WTC11 (cell line): ENCODE results near the gene SPECC1L.
"Not testable (repeated sequence)": the region's sequence is repeated elsewhere in the genome, so short reads cannot be mapped to it uniquely, and the experiment has no call there.

Source experiments
- CREB1 ChIP-seq: sonication (generic); formaldehyde crosslinking; IDR thresholded peaks from 2 replicates; pipeline ENCODE4 v1.8.0; 2023; ENCODE audit warnings: mild to moderate bottlenecking, missing genetic modification reagents
- ETV6 ChIP-seq: sonication (generic); formaldehyde crosslinking; IDR thresholded peaks from 2 replicates; pipeline ENCODE4 v1.8.1; 2022; ENCODE audit warnings: mild to moderate bottlenecking, missing genetic modification reagents
- NFE2L1 ChIP-seq: sonication (generic); formaldehyde crosslinking; IDR thresholded peaks from 2 replicates; pipeline ENCODE4 v1.8.1; 2023; ENCODE audit warnings: missing genetic modification reagents
- PRRX2 ChIP-seq: fragments of 250-450 bp; sonication (Bioruptor Pico); IDR thresholded peaks from 2 replicates; pipeline ENCODE4 v1.8.0; 2021; ENCODE audit warnings: mild to moderate bottlenecking
- TCF7 ChIP-seq: sonication (generic); formaldehyde crosslinking; IDR thresholded peaks from 2 replicates; pipeline ENCODE4 v1.8.0; 2022; ENCODE audit warnings: mild to moderate bottlenecking, low read depth, missing genetic modification reagents, moderate library complexity
- ZBTB21 ChIP-seq: sonication (generic); formaldehyde crosslinking; IDR thresholded peaks from 2 replicates; pipeline ENCODE4 v1.8.1; 2023; ENCODE audit warnings: mild to moderate bottlenecking, missing genetic modification reagents, borderline replicate concordance
- TF ChIP-seq, protein P1 (sequence below): fragments of 200-600 bp; IDR thresholded peaks from 2 replicates; pipeline ENCODE4 v1.8.0; 2022; ENCODE audit warnings: antibody characterized with exemption
- TF ChIP-seq, protein P2 (sequence below): sonication (generic); formaldehyde crosslinking; IDR thresholded peaks from 2 replicates; pipeline ENCODE4 v1.8.1; 2023; ENCODE audit warnings: mild to moderate bottlenecking, missing genetic modification reagents
- TF ChIP-seq, protein P3 (sequence below): sonication (generic); formaldehyde crosslinking; IDR thresholded peaks from 2 replicates; pipeline ENCODE4 v1.8.1; 2022; ENCODE audit warnings: low read depth, mild to moderate bottlenecking, moderate library complexity, missing genetic modification reagents, borderline replicate concordance
- TF ChIP-seq, protein P4 (sequence below): sonication (generic); formaldehyde crosslinking; IDR thresholded peaks from 2 replicates; pipeline ENCODE4 v1.8.0; 2023; ENCODE audit warnings: missing genetic modification reagents
- TF ChIP-seq, protein P5 (sequence below): sonication (generic); formaldehyde crosslinking; IDR thresholded peaks from 2 replicates; pipeline ENCODE4 v1.8.1; 2023; ENCODE audit warnings: mild to moderate bottlenecking, missing genetic modification reagents
- TF ChIP-seq, protein P6 (sequence below): fragments of 250-450 bp; sonication (Bioruptor Pico); IDR thresholded peaks from 2 replicates; pipeline ENCODE4 v2.1.2; 2022; ENCODE audit warnings: mild to moderate bottlenecking, moderate library complexity

DNA sequence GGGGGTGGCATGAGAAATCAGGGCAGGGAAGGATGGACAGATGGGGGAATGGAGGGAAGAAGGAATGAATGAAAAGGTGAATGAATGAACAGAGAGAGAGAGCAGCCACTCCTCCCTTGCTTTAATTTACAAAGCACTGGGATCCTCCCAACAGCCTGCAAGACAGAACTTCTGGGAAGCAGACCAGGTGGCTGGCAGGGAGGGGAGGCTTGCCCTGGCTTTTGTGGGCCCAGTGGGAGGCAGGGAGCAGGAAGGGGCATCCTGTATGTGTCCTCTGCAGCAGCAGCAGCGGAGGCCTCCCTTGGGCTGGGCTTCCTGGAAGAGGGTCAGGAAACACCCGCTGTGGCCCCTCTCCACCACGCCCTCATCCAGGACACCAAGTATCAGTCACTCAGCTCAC, 27.2 kb upstream of the SPECC1L start:
- TF ChIP-seq, protein P1, sequence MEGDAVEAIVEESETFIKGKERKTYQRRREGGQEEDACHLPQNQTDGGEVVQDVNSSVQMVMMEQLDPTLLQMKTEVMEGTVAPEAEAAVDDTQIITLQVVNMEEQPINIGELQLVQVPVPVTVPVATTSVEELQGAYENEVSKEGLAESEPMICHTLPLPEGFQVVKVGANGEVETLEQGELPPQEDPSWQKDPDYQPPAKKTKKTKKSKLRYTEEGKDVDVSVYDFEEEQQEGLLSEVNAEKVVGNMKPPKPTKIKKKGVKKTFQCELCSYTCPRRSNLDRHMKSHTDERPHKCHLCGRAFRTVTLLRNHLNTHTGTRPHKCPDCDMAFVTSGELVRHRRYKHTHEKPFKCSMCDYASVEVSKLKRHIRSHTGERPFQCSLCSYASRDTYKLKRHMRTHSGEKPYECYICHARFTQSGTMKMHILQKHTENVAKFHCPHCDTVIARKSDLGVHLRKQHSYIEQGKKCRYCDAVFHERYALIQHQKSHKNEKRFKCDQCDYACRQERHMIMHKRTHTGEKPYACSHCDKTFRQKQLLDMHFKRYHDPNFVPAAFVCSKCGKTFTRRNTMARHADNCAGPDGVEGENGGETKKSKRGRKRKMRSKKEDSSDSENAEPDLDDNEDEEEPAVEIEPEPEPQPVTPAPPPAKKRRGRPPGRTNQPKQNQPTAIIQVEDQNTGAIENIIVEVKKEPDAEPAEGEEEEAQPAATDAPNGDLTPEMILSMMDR: not testable (repeated sequence)
- not testable (repeated sequence) for TF ChIP-seq ZBTB21, TCF7, CREB1, NFE2L1, PRRX2, ETV6 (CRISPR knock-in tag)
- TF ChIP-seq, protein P2, sequence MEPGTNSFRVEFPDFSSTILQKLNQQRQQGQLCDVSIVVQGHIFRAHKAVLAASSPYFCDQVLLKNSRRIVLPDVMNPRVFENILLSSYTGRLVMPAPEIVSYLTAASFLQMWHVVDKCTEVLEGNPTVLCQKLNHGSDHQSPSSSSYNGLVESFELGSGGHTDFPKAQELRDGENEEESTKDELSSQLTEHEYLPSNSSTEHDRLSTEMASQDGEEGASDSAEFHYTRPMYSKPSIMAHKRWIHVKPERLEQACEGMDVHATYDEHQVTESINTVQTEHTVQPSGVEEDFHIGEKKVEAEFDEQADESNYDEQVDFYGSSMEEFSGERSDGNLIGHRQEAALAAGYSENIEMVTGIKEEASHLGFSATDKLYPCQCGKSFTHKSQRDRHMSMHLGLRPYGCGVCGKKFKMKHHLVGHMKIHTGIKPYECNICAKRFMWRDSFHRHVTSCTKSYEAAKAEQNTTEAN: not testable (repeated sequence)
- TF ChIP-seq, protein P3, sequence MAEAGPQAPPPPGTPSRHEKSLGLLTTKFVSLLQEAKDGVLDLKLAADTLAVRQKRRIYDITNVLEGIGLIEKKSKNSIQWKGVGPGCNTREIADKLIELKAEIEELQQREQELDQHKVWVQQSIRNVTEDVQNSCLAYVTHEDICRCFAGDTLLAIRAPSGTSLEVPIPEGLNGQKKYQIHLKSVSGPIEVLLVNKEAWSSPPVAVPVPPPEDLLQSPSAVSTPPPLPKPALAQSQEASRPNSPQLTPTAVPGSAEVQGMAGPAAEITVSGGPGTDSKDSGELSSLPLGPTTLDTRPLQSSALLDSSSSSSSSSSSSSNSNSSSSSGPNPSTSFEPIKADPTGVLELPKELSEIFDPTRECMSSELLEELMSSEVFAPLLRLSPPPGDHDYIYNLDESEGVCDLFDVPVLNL (CRISPR knock-in tag): not testable (repeated sequence)
- TF ChIP-seq, protein P4, sequence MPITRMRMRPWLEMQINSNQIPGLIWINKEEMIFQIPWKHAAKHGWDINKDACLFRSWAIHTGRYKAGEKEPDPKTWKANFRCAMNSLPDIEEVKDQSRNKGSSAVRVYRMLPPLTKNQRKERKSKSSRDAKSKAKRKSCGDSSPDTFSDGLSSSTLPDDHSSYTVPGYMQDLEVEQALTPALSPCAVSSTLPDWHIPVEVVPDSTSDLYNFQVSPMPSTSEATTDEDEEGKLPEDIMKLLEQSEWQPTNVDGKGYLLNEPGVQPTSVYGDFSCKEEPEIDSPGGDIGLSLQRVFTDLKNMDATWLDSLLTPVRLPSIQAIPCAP: not testable (repeated sequence)
- TF ChIP-seq, protein P5, sequence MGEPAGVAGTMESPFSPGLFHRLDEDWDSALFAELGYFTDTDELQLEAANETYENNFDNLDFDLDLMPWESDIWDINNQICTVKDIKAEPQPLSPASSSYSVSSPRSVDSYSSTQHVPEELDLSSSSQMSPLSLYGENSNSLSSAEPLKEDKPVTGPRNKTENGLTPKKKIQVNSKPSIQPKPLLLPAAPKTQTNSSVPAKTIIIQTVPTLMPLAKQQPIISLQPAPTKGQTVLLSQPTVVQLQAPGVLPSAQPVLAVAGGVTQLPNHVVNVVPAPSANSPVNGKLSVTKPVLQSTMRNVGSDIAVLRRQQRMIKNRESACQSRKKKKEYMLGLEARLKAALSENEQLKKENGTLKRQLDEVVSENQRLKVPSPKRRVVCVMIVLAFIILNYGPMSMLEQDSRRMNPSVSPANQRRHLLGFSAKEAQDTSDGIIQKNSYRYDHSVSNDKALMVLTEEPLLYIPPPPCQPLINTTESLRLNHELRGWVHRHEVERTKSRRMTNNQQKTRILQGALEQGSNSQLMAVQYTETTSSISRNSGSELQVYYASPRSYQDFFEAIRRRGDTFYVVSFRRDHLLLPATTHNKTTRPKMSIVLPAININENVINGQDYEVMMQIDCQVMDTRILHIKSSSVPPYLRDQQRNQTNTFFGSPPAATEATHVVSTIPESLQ: not testable (repeated sequence)
- TF ChIP-seq, protein P6, sequence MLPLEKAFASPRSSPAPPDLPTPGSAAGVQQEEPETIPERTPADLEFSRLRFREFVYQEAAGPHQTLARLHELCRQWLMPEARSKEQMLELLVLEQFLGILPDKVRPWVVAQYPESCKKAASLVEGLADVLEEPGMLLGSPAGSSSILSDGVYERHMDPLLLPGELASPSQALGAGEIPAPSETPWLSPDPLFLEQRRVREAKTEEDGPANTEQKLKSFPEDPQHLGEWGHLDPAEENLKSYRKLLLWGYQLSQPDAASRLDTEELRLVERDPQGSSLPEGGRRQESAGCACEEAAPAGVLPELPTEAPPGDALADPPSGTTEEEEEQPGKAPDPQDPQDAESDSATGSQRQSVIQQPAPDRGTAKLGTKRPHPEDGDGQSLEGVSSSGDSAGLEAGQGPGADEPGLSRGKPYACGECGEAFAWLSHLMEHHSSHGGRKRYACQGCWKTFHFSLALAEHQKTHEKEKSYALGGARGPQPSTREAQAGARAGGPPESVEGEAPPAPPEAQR (CRISPR knock-in tag): not testable (repeated sequence)
